HUDEP-2 (cell line): ENCODE data around the gene CAMK2A.

Source experiments
- DNase-seq, 76 experiments: peaks; one replicate each; lab custom pipeline; 2025; ENCODE audit not compliant: unreplicated experiment in 76 of 76; lab: John Stamatoyannopoulos, UW

Gene CAMK2A

DNA sequence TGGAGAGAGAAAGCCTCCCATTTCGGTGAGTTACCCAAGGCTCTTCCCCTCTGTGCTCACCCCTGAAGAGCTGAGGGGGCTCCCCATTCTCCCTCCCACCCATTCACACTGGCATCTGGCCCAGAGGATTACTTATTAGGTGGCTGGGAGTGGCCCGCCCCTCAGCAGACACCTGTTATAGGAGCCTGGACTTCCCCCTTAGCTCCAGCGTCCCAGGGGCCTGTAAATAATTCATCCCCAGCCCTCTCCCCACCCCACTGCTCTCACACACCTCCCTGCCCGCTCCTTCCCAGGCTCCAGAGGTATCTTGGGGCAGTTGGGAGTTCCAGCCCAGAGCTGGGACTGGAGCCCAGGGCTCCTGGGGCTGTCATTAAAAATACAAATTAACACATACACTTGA is 111.3 kb downstream of the CAMK2A start:
- DNase-seq = no peak

DNA sequence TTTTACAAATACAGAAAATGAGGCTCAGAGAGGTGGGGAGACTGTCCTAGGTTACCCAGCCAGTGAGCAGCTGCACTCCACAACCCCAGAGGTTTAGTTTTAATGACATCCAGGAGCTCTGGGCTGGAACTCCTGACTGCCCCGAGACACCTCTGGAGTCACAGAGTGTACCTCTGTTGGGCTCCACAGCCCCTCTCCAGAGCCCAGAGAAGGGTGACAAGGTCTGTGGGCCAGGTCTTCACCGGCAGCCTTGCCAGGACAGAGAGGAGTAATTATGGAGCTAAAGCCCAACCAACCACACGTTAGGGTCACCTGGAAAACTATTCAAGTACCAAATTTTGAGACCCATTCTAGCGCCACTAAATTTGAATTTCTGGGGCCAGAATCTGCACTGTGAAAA is 111.9 kb downstream of the CAMK2A start:
- no peak for DNase-seq

DNA sequence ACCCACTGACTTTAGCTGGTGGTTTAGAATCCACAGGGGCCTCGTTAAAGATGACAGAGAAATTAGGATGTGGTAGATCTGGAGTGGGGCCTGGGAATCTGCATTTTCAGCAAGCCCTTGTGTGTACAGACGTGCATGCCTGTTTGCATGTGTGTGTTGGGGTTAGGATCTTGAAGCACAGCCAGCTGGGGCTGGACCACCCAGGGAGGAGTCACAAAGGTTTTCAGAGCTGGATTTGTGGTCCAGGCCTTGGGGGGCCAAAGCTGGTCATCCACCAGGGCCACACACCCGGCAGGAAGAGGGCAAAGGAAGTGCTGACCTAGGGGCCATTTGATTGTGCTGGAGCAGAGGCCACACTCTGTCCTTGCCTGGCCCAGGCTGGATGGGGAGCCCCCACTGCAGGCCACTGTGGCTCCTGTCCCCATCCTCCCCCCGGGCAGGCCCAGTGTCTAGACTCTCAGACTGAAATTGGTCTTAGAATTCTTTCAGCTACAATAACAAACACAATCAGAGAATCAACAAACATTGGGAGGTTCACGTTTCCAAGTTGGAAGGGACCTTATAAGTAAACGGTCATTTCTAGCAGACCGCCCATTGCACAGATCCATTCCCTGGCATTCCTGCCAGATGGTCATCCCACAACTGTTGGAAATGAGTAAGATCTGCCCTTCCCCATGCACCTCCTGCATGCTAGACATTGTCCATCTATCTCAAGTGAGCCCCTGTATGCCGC is 112.7 kb downstream of the CAMK2A start:
- DNase-seq = no peak

DNA sequence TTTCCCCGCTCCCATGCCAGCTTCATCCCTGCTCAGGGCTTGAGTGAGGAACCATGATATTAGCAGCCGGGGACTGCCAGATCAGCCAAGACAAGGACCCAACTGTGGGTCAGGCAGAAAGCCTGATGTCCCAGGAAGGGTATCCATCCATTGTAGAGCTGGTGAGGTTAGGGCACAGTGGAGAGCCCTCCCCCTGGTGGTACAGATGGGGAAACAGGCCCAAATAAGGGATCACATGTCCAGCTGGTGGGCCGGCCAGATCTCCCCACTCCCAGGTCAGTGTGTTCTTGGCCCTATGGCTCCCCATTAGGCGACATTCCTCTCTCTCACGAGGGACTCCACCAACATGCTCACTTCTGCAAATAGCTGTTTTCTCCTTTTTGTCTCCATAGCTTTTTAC is 114.0 kb downstream of the CAMK2A start:
- DNase-seq = peak in 21 of 76 experiments; percentile 4 to 45 (median 17)

DNA sequence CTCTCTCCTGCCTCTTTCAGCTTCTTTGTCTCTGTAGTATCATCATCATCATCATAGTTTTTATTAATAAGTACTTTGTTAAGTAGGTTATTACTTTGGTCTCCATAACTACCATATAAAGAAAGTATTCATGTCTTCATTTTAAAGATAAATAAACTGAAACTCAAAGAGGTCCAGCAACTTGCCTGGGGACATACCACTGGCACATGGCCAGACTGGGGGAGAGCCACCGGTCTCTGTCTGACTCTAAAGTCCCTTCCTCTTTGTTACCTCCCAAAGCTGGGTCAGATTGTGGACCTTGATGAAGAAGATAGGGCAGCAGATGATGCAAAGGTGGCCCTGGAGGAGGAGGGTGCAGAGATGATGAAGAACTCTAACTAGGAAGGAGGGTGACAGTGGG is 114.5 kb downstream of the CAMK2A start:
- DNase-seq = no peak

DNA sequence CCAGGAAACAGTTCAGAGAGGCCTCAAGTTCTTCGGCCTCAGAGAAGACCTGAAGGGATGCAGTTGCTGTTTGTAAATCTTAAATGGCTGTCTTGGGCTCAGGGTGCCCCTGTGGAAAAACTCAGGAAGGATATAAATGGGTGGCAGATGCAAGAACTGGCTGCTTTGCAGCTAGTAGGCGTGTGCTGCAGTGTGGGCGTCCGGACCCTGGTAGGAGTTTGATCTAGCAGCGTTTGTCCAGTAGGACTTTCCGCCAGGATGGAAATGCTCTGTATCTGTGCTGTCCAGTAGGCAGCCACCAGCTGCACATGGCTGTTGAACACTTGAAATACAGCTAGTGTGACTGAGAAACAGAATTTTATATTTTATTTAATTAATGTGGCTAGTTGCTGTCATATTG is 115.3 kb downstream of the CAMK2A start:
- no peak for DNase-seq

DNA sequence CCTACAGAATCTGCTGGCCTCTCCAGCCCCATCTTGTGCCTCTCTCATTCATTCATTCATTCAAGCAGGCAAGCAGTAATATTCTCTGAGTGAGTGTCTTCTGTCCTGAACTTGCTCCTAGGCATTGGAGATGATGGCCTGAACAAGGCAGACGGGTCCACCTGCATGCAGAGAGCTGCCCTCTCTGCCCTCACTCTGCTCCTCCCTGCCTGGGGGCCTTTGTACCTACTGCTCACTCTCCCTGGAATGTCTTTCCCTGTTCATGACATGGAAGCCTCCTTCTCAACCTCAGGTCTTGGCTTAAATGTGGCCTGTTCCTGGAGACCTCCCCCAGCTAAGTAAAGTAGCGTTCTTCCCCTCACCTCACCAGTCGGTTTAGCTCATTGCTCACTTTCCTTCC is 116.4 kb downstream of the CAMK2A start:
- DNase-seq = no peak

DNA sequence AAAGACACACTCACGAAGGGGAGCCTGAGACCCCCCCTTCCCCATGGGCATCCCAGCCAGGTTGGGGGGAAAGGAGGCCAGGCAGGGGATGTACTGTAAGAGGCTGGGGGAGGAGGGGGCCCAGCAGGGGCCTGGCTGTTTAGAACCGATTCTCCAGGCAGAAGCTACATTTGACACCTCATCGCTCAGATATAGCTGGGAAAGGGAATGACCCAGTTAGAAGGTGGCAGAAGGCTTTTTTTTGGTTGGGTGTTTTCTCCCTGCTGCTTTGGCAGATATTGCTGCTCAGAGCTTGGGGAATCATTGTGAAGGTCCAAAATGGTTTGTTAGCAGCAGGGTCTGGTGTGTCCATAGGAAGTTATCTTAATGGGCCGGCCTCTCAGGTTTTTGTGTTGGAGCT is 117.0 kb downstream of the CAMK2A start:
- no peak for DNase-seq

DNA sequence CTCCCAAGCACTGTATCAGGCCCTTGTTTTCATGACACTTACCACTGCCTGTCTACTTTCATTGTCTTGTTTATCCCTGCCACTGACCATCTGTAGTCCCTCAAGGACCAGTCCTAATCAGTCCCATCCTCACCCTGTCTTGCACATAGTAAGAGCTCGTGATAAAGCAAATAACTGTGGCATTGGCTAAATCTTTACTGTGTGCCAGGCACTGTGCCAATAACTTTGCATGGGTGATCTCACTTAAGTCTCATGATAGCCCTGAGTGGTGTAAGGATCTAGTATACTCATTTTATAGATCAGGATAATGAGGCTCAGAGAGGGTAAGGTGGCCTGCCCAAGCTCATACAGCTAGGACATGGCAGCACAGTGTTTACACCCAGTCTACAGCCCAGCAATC is 117.4 kb downstream of the CAMK2A start:
- DNase-seq = peak in 55 of 76 experiments; percentile 3 to 80 (median 34)
